HG02870 (cell line): ENCODE results near the gene TBX4.

Source experiments
- ATAC-seq: cut with Tn5 transposase; IDR thresholded peaks from one replicate; pipeline ENCODE4 v1.9.1; 2021; ENCODE audit warnings: mild to moderate bottlenecking, moderate library complexity; ENCODE audit not compliant: unreplicated experiment

TBX4 gene

GRCh38 chr17:61453566-61454380 lies 1.6 kb downstream of the TBX4 start:
- no peak for ATAC-seq

DNA sequence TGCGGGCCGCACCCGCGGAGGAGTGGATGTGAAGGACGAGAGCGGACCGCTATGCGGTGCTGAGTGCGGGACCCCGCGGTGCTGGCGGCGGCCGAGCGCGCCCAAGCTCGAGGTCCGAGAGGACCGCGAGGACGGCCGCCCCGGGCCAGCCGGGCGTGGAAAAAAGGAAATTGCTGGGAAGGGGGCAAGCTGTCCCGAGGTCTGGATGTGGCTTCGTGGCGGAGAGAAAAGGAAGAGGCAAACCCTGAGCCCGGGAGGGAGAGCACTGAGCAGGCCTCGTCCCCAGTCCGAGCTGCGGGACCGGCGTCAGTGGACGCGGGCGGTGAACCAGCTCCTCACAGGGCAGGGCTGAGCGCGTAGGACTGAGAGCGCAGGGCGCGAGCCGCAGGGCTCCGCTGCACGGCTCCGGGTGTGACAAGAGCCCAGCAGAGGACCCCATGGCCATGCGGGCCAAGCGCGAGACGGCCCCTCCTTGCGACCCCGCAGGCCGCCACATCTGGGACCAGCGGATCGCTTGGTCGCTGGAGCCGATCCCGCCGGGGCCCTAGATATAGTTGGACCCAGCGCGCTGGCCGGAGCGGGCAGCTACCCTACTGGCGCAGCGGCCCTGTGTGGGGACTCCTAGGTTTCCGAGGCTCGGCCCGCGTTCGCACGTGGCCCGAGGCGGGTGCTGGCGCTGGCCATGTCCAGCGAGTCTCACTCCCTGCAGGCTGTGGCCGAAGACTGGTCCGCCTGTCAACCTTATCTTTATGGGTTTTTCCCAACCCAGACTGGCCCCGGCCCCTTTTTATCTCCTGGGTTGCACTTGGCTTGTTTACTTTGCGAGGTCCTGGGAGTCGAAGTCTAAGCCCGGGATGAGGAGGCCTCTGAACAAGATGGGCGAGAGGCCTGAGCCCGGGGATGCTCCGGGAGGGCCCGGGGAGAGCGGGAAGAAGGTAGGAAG lies 2.4 kb downstream of the TBX4 start:
- ATAC-seq = no peak

GRCh38 chr17:61455324-61456060 lies 3.3 kb downstream of the TBX4 start:
- ATAC-seq = no peak

GRCh38 chr17:61456061-61456681 lies 3.9 kb downstream of the TBX4 start:
- ATAC-seq = no peak

DNA sequence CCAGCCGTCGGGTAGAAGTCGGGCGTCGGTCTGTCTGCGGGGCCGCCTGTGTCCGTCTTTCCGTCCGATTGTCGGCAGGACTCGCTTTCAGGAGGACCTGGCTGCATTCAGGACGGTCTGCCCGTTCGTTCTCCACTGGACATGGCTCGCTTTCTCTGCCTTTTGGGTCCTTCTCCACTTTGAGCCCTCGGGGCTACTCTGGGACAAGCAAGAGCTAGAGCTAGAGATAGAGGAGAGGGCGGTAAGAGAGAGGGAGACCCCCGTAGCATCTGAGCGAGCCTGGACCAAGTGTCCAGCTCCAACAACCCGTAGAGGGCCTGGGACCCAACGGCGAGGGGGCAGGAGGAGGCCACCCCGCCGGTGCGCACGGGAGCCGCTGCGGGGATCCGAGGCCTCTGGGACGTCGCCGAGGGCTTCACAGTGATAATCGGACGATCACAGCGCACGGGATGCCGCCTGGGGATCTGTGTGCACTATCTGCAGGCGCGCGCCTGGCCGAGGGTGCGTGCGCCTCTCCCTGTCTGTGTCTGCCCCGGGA lies 4.5 kb downstream of the TBX4 start:
- ATAC-seq = no peak

DNA sequence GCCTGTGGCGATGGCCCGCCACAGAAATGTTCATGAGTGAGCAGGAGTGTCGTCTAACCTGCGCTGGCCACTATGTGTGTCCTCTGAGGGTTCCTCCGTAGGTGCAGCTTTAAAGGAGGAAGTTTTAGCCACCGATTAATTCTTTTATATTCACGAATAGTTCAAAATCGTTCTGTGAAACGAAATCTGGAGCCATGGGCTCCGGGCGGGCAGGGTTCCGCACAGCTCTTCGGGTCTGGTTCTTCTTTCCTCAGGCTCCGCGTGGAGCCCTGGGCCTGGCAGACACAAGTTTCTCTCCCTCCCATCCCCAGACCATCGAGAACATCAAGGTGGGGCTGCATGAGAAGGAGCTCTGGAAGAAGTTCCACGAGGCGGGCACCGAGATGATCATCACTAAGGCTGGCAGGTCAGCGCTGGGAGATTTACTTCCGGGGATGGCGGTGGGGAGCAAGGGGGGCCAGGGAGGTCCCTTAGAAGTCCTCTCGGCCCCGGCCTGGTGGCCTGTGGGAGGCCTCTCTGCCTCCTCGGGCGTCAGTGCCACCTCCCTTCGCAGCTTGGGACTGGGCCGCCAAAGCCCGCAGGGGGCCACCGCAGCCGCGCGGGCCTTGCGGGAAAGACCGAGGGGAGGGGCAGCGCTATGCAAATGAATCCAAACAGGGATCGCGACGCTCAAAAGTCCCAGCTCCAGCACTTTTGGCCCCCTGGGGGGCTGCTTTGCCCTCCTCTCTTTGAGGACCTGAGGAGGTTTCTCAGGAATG lies 5.2 kb downstream of the TBX4 start:
- ATAC-seq = no peak

DNA sequence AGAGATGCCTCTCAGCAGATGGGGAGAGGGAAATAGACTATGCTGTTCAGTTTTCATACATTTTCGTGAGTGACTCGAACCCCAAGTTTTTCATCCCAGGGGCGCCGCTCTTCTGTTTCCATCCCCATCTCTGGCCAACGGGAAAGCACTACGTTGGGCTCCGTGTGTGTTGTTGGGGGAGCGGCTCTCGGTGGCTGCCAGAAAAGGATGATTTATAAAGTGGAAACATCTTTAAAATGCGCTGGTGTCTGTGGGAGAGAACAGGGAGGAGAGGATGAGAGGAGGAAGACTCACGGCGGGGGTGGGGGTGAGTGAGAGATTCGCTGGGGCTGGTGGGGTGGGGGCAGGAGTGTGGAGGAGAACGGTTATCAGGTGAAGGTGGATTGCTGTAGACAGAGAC lies 5.8 kb downstream of the TBX4 start:
- ATAC-seq = no peak

- ATAC-seq = no peak
Observed at GRCh38 chr17:61458421-61459141, 6.4 kb downstream of the TBX4 start.

- no peak for ATAC-seq
Observed at GRCh38 chr17:61459142-61459809, 7.1 kb downstream of the TBX4 start.

GRCh38 chr17:61459939-61460718 lies 7.9 kb downstream of the TBX4 start:
- no peak for ATAC-seq

DNA sequence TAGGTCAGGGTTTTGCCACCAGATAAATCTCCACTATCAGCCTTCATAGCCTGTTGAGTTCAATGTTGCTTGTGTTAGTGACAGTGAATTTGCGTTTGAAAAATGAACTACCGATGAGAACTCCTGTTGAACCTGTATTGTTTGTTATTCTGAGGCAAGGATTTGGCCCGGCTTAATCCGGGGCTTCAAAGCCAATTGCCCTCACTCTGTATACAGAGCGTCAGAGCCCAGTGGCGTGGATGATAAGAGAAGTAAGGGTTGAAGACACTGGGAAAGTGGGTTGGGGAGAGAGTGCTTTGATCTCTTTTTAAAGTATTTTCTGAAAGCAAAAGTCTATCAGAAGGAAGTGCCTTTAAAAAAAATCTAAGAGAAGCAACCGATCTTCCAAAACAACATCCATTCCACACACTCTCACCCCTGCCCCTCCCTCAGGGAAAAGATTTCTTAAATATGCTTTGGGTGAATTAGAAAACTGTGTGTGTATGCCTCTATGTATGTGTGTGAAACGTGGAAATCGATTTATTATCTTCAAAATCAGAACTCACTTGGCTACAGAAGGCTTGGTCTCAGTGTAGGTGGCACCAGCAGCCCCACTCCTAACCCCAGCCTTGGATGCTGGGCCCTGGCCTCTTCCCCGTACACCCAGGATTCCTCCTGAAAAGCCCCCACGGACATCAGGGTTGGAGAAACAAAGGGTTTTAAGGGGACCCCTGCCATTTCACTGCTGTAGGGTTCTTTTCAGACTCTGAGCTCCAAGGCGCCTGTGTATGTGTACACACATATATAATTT lies 8.8 kb downstream of the TBX4 start:
- no peak for ATAC-seq

DNA sequence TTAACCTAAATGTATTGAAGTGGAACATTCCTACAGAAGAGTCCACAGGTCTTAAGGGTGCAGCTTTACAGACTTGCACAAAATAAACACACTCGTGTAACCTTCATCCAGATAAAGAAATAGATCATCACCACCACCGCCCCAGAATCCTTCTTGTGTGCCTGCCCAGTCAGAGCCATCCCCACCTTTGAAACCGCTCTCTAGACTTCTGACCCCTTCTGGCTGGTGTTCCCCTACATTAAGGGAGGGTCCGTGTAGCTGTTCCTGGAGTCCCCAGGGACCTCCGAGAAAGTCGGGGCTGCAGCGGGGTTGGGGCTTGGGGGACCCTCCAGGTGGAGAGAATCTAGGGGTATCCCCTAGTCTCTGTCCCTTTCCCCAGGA lies 9.4 kb downstream of the TBX4 start:
- ATAC-seq = no peak

DNA sequence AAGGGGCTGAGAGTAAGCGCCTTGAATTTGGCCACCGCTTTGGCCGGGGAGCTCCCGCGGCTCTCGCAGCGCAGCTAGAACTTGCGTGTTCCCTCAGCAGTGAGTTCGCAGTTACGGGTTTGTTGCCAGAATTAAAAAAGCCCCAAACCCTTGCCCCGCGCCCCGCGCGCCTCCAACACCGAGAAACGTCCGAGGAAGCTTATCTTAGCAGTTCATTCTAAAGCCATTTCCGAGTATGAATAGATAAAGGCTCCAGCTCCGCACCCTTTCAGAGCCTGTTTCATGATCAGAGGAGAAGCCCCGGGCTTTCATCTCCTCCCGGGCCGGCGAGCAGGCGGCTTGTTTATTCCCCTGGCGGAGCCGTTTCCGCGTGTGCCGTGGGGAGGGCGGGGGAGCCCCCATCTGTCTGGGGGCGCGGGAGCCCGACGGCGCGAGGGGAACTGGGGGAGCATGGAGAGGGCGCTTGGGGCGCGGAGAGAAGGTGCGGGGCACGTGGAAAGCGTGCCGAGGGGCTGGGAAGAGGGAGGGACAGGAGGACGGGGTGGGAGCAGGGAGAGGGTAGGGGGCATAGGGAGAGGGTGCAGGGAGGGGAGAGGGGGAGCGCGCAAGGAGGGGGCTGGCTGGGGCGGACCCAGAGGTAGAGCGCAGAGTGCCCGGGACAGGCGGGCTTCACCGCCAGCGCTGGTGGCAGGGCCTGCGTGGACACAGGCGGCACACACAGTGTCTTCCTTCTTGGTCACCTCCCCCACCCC lies 9.9 kb downstream of the TBX4 start:
- ATAC-seq = no peak

- ATAC-seq = no peak
Observed at GRCh38 chr17:61462719-61463315, 10.6 kb downstream of the TBX4 start.

DNA sequence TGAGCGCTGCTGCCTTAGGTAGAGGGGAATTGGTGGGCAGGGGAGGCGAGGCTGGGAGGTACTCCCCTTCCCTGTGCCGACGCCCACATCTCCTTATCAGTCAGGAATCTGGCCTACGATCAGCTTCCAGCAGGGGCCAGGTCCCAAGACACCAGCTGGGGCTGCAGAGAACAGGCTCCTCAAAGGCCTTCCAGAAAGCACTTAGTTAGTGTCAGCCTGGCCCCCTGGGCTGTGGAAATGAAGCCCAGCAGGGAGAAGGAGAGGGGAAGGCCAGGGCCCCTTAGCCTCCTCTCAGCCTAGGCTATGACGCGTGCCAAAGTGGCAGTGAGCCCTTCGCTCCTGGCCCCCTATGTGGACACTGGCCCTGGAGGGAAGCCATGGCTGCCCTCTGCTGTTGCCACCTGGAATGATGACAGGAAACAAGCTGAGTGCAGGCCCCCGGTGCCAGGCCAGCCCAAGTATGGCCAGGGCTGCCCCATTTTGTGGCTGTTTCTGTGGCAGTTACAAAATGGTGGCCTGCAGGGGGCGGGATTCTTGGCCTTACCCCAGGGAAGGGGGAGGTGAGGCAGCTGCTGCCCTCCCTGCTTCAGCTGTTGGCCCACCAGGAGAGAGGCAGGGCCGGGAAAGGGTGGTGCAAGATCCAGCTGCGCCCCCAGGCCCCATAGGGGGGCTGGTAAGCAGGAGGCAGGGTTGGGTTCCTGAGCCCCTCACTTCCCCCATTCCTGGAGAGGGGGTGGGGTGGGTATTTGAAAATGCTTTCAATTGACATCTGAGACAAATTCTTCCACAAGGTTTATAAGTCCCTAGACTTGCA lies 11.3 kb downstream of the TBX4 start:
- no peak for ATAC-seq
